Peyer's patch (tissue), 4 donors: ENCODE measurements around the gene P4HA1. TPM values are rescaled to one million over a fixed set of nuclear protein-coding genes. Genes with fewer than 3 reads are reported as not detected.

Experiments used
- DNase-seq, 3 donors: peaks; one replicate each; pipeline ENCODE4 v3.0.0-alpha.2; 2017 to 2019
- H3K27ac ChIP-seq, 4 donors: fragments of 200-600 bp; sonication (generic); one replicate each; pipeline ENCODE4 v1.5.1; 2016 to 2019
- H3K27me3 ChIP-seq, 2 donors: fragments of 200-600 bp; sonication (generic); one replicate each; pipeline ENCODE4 v1.5.1; 2019
- H3K36me3 ChIP-seq, 3 donors: fragments of 200-600 bp; sonication (generic); one replicate each; pipeline ENCODE4 v1.5.1; 2016 to 2019
- H3K4me1 ChIP-seq, 4 donors: fragments of 200-600 bp; sonication (generic); one replicate each; pipeline ENCODE4 v1.5.1; 2016 to 2019
- H3K4me3 ChIP-seq, 4 donors: fragments of 200-600 bp; sonication (generic); 1 replicate in 3 of 4; 2 replicates in 1 of 4; pipeline ENCODE4 v1.5.1; 2016 to 2019; ENCODE audit warnings: mild to moderate bottlenecking in 1 of 4
- H3K9me3 ChIP-seq, 4 donors: fragments of 200-600 bp; sonication (generic); one replicate each; pipeline ENCODE4 v1.5.1; 2016 to 2019; ENCODE audit warnings: mild to moderate bottlenecking in 1 of 4
- CTCF ChIP-seq, 6 experiments: fragments of 450-650 bp in 4 of 6; fragments of 200-600 bp in 2 of 6; sonication (generic) in 1 of 6; IDR thresholded peaks; one replicate each; pipeline ENCODE4 v1.5.1; 2017 to 2019; ENCODE audit warnings: antibody characterized with exemption in 6 of 6, mild to moderate bottlenecking in 3 of 6, moderate library complexity in 1 of 6
- POLR2A ChIP-seq, 2 donors: fragments of 450-650 bp; IDR thresholded peaks; one replicate each; pipeline ENCODE4 v1.5.1; 2017; ENCODE audit warnings: antibody characterized with exemption in 2 of 2, mild to moderate bottlenecking in 2 of 2, moderate library complexity in 2 of 2
- small RNA-seq, 2 donors: library from RNA; depleted of rRNA; stranded (forward); fragments of <200 nt; gene quantifications; one replicate each; pipeline ENCODE3, GENCODE V24; 2016
- total RNA-seq, 4 donors: library from RNA; depleted of rRNA; stranded (reverse); fragments of >200 nt; gene quantifications; one replicate each; pipeline ENCODE4 v1.1.0, GENCODE V29; 2016

P4HA1 gene
- total RNA-seq, 4 donors from 2014 or later: 13.9 to 19.0 (median 15.2) TPM

GRCh38 chr10:72980348-72980747 lies 116.3 kb downstream of the P4HA1 start:
- H3K9me3 ChIP-seq: peaks cover 0 to 30% (median 3%) of the 10 kb centered on the region in 4 donors
- H3K4me3 ChIP-seq: no peak overlapping the region
- no peak for DNase-seq
- H3K36me3 ChIP-seq: no peaks in the 10 kb centered on the region
- no peaks in the 10 kb centered on the region for H3K4me1 ChIP-seq
- H3K27ac ChIP-seq: no peak overlapping the region
- no peaks in the 10 kb centered on the region for H3K27me3 ChIP-seq
- TF ChIP-seq POLR2A (IDR thresholded peaks at IDR 0.05) (no peak), CTCF (IDR thresholded peaks at IDR 0.05) (no peak)

DNA sequence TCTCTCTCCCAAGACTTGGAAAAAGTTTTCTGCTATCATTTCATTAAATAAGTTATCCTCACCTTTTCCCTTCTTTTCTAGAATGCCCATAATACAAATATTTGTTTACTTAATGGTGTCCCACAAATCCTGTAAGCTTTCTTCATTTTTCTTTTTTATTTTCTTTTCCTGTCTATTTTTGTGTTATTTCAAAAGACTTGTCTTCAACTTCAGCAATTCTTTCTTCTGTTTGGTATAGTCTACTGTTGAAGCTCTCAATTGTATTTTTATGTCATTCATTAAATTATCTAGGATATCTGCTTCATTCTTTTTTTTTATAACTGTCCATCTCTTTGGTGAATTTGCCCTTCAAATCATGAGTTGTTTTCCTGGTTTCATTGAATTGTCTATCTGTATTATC lies 117.0 kb downstream of the P4HA1 start:
- H3K27me3 ChIP-seq: no peaks in the 10 kb centered on the region
- TF ChIP-seq CTCF (IDR thresholded peaks at IDR 0.05): no peak
- no peak for TF ChIP-seq POLR2A (IDR thresholded peaks at IDR 0.05)
- DNase-seq: no peak
- H3K27ac ChIP-seq: no peak overlapping the region
- no peak overlapping the region for H3K4me3 ChIP-seq
- peaks cover 0 to 30% (median 3%) of the 10 kb centered on the region in 4 donors for H3K9me3 ChIP-seq
- H3K36me3 ChIP-seq: no peaks in the 10 kb centered on the region
- no peaks in the 10 kb centered on the region for H3K4me1 ChIP-seq

- no peaks in the 10 kb centered on the region for H3K27me3 ChIP-seq
- peaks cover 0 to 30% (median 3%) of the 10 kb centered on the region in 4 donors for H3K9me3 ChIP-seq
- no peak overlapping the region for H3K27ac ChIP-seq
- TF ChIP-seq CTCF (IDR thresholded peaks at IDR 0.05) (no peak), POLR2A (IDR thresholded peaks at IDR 0.05) (no peak)
- H3K4me1 ChIP-seq: no peaks in the 10 kb centered on the region
- H3K4me3 ChIP-seq: no peak overlapping the region
- no peaks in the 10 kb centered on the region for H3K36me3 ChIP-seq
- DNase-seq: no peak
Measured at GRCh38 chr10:72976886-72977285, 119.8 kb downstream of the P4HA1 start.

Small RNA genes lying within 50 kb of the gene (small RNA-seq; reads per million reads assigned to genes)
- gene RF00019 (0 reads per million in 2 donors), gene SNORA11F (0.70 to 3.6 reads per million in 2 donors)

Other genes with a start within 250 kb of the P4HA1 start
- gene OIT3, start 203.1 kb downstream of the P4HA1 start, total RNA-seq: under 1 TPM in 2 of 4 donors, not detected in 2; 0.40 to 0.76 TPM
- 10 to 100 TPM in 3 of 4 donors, 1 to 10 TPM in 1; 6.6 to 94.6 (median 68.1) TPM for gene PLA2G12B, start 142.1 kb downstream of the P4HA1 start, total RNA-seq
- 1 to 10 TPM; 1.9 to 4.0 (median 2.6) TPM for gene NUDT13, start 13.6 kb upstream of the P4HA1 start, total RNA-seq
- 10 to 100 TPM; 22.9 to 57.8 (median 32.9) TPM for gene ECD, start 71.1 kb upstream of the P4HA1 start, total RNA-seq
- 10 to 100 TPM in 2 of 4 donors, 1 to 10 TPM in 2; 7.4 to 21.6 (median 13.2) TPM for gene FAM149B1, start 71.3 kb upstream of the P4HA1 start, total RNA-seq
- 10 to 100 TPM; 13.8 to 47.0 (median 17.0) TPM for gene DNAJC9, start 150.4 kb upstream of the P4HA1 start, total RNA-seq
- 10 to 100 TPM; 39.8 to 69.3 (median 40.1) TPM for gene MRPS16, start 155.8 kb upstream of the P4HA1 start, total RNA-seq